ENCODE measurements around the gene ERC1.

DNA sequence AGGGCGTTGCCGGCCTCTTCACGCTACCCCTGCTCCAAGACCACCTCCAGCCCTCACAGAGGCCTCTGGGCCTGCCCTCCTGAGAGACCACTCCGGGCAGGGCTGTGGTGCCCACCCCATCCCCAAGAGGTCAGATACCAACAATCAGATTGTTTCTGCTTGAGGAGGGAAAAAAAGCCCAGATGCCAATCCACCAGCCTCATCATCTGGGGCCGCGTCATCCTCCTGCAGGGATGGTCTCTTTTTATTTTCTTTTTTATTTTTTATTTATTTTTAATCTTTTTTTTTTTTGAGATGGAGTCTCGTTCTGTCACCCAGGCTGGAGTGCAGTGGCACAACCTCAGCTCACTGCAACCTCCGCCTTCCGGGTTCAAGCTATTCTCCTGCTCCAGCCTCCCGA is 510.0 kb downstream of the ERC1 start:
- TF ChIP-seq CTCF (conservative IDR thresholded peaks at IDR 0.05 in 1 of 2, IDR thresholded peaks at IDR 0.05 in 1 of 2; ENCODE audit: low read depth in 1 of 2, low read length in 2 of 2), result no peak
- TF ChIP-seq EZH2 (IDR thresholded peaks at IDR 0.05; ENCODE audit: low read length, missing control alignments), result no peak
